B cell (primary cell): Measurements from ENCODE around the gene ATAT1. TPM values are rescaled to one million over a fixed set of nuclear protein-coding genes. Genes with fewer than 3 reads are reported as not detected.

Experiments
- ATAC-seq: fragments of 200-7000 bp; cut with Tn5 transposase; one replicate; pipeline ENCODE4 v1.10.0; 2021; ENCODE audit warnings: low read depth, mild to moderate bottlenecking, moderate number of reproducible peaks, moderate library complexity
- CTCF ChIA-PET: fragments of 350-600 bp; sonication (Branson Sonifier 250); formaldehyde crosslinking; loops from one replicate; lab custom pipeline; 2021; ENCODE audit warnings: antibody characterized with exemption, inconsistent platforms; lab: Charles Lee
- POLR2A ChIA-PET: fragments of 350-600 bp; sonication (Branson Sonifier 250); formaldehyde crosslinking; loops from one replicate; lab custom pipeline; 2021; ENCODE audit warnings: antibody characterized with exemption; lab: Charles Lee
- DNase-seq: peaks from one replicate; pipeline ENCODE4 v3.0.0; 2013
- H2AFZ ChIP-seq: 2 replicates; pipeline ENCODE4 v1.6.1; 2012; ENCODE audit warnings: mild to moderate bottlenecking, low read depth, low read length; ENCODE audit not compliant: insufficient read depth, poor library complexity, severe bottlenecking
- H3K27ac ChIP-seq, 2 donors: 1 replicate in 1 of 2; 2 replicates in 1 of 2; pipeline ENCODE4 v1.5.1; 2012 to 2013; ENCODE audit warnings: low read length in 2 of 2, mild to moderate bottlenecking in 2 of 2, moderate library complexity in 1 of 2
- H3K27me3 ChIP-seq, 4 experiments: fragments of 200-600 bp in 1 of 4; sonication (generic) in 1 of 4; replicated peaks in 1 of 4; 1 replicate in 2 of 4; 2 replicates in 2 of 4; pipeline versions ENCODE4 v1.6.1 to v1.7.0; 2013 to 2016; ENCODE audit warnings: low read length in 3 of 4, mild to moderate bottlenecking in 2 of 4, mixed read lengths in 1 of 4, moderate library complexity in 1 of 4; ENCODE audit not compliant: insufficient read depth in 4 of 4, control insufficient read depth in 3 of 4; ENCODE audit errors: control extremely low read depth in 1 of 4
- H3K36me3 ChIP-seq, 2 experiments: replicated peaks in 1 of 2; 1 replicate in 1 of 2; 2 replicates in 1 of 2; pipeline versions ENCODE4 v1.6.1 to v1.7.1; 2013; ENCODE audit warnings: low read length in 1 of 2; ENCODE audit not compliant: insufficient read depth in 2 of 2, control insufficient read depth in 1 of 2; ENCODE audit errors: control extremely low read depth in 1 of 2, extremely low read depth in 1 of 2
- H3K4me1 ChIP-seq, 2 donors: fragments of 200-600 bp in 1 of 2; sonication (generic) in 1 of 2; 1 replicate in 1 of 2; 2 replicates in 1 of 2; pipeline versions ENCODE4 v1.5.1 to v1.6.1; 2013 to 2017; ENCODE audit warnings: low read length in 2 of 2; ENCODE audit not compliant: control insufficient read depth in 2 of 2, insufficient read depth in 2 of 2
- H3K4me2 ChIP-seq: replicated peaks from 2 replicates; pipeline ENCODE3; 2012; ENCODE audit warnings: mild to moderate bottlenecking, low read depth, low read length; ENCODE audit not compliant: poor library complexity, severe bottlenecking
- H3K4me3 ChIP-seq, 5 experiments: fragments of 200-600 bp in 1 of 5; sonication (generic) in 1 of 5; 1 replicate in 3 of 5; 2 replicates in 2 of 5; pipeline versions ENCODE4 v1.5.1 to v1.7.0; 2011 to 2016; ENCODE audit warnings: low read length in 4 of 5, mild to moderate bottlenecking in 4 of 5, low read depth in 2 of 5, control low read depth in 1 of 5, moderate library complexity in 1 of 5; ENCODE audit not compliant: insufficient read depth in 1 of 5; ENCODE audit errors: control extremely low read depth in 1 of 5, extremely low read depth in 1 of 5
- H3K79me2 ChIP-seq: fragments of 200-600 bp; sonication (generic); one replicate; pipeline ENCODE4 v1.6.0; 2016; ENCODE audit warnings: low read length; ENCODE audit not compliant: control insufficient read depth, insufficient read depth
- H3K9ac ChIP-seq: fragments of 200-600 bp; sonication (generic); 2 replicates; pipeline ENCODE4 v1.6.1; 2017; ENCODE audit warnings: mild to moderate bottlenecking, low read length, moderate library complexity
- H3K9me3 ChIP-seq, 3 donors: one replicate each; pipeline versions ENCODE4 v1.6.1 to v1.7.1; 2013; ENCODE audit warnings: low read length in 2 of 3; ENCODE audit not compliant: control insufficient read depth in 2 of 3, insufficient read depth in 1 of 3; ENCODE audit errors: control extremely low read depth in 1 of 3
- H4K20me1 ChIP-seq: 2 replicates; pipeline ENCODE4 v1.6.0; 2012; ENCODE audit warnings: mild to moderate bottlenecking, low read length; ENCODE audit not compliant: insufficient read depth, control insufficient read depth, poor library complexity, severe bottlenecking
- H3K27ac Mint-ChIP-seq: one replicate; pipeline ENCODE4 v1.8.0; 2021; ENCODE audit warnings: mixed read lengths
- H3K27me3 Mint-ChIP-seq: one replicate; pipeline ENCODE4 v1.8.0; 2021; ENCODE audit warnings: mixed read lengths
- H3K4me1 Mint-ChIP-seq: one replicate; pipeline ENCODE4 v1.8.0; 2021; ENCODE audit warnings: mixed read lengths
- H3K4me3 Mint-ChIP-seq: one replicate; pipeline ENCODE4 v1.8.0; 2021; ENCODE audit warnings: mixed read lengths
- H3K9me3 Mint-ChIP-seq: one replicate; pipeline ENCODE4 v1.8.0; 2022; ENCODE audit warnings: mixed read lengths; ENCODE audit not compliant: insufficient read depth
- EZH2 ChIP-seq: IDR thresholded peaks from 2 replicates; pipeline ENCODE4 v1.6.1; 2012; ENCODE audit warnings: borderline replicate concordance, low read depth, mild to moderate bottlenecking, moderate library complexity, low read length; ENCODE audit not compliant: insufficient read depth, poor library complexity, severe bottlenecking
- WGBS: methylation state at CpG from one replicate; pipeline ENCODE4 v1.1.5; 2013; ENCODE audit warnings: missing lambda C conversion rate; ENCODE audit not compliant: insufficient coverage; 5-methylcytosine and 5-hydroxymethylcytosine counted together
- intact Hi-C: fragments of 100-400 bp; cut with micrococcal nuclease; formaldehyde crosslinking; loops from one replicate; pipeline ENCODE4 v1.10.0; 2022
- polyA plus RNA-seq: library from polyadenylated mRNA; depleted of rRNA; stranded (reverse); fragments of >200 nt; gene quantifications from 2 replicates; pipeline ENCODE4 v1.2.3, GENCODE V29; 2012
- total RNA-seq, 2 donors: library from RNA; stranded (reverse); fragments of 120-200 nt in 1 of 2; gene quantifications; 1 replicate in 1 of 2; 2 replicates in 1 of 2; pipeline versions ENCODE4 v1.2.3 to v1.2.4, GENCODE V29; 2013 to 2022
- TF ChIP-seq, protein P1 (sequence below): fragments of 200-600 bp; IDR thresholded peaks from one replicate; pipeline ENCODE4 v1.8.0; 2022; ENCODE audit warnings: antibody characterized with exemption, mild to moderate bottlenecking

The ATAT1 gene
- total and polyA plus RNA-seq, 2 donors (not counting 1 experiment from before 2014, with no cell fraction given), result 15.7 to 21.5 TPM

DNA sequence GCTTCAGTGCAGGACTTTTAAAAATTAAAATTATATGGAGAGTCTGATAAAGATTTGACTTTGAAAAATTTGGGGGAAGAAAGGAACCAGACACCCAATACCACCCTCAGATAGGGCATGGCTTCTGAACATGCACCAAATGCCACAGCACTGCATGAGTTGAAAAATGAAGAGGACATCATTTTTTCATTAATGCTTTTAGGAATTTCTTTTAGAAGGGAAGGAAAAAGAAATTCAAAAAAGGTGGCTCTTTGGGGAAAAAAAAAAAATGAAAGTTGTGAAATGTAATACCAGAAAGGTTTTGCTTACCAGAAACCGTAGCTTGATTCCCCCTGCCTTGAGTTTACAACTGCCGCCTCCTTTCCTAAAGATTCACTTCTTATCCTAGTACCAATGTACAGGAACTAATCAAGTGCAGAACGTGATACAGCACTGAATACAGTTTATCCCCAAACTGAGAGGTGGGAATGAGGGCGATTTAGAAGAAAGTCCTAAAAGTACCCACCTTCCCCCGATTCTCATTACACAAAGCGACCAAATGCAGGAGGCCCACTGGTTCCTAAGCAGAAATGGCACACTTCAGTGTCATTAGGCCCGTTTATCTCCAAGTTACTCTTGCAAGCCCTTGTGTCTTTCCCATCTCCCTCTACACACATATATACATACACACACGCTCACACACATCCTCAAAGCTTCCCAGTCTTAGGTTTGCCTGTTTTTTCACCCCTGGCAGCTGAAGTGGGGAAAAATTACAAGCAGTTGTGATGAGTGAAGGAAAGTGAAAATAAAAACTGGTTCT lies 12.4 kb upstream of the ATAT1 start:
- DNase-seq (no peak), ATAC-seq (no peak)
- Histone ChIP-seq H3K79me2 (peaks cover 79% of the 10 kb centered on the region), H3K4me3 (peak overlapping the region; percentile 55 to 100 (median 93)), H3K4me2 (peak overlapping the region; percentile 82), H4K20me1 (peaks cover 6% of the 10 kb centered on the region), H3K36me3 (peaks cover 2 to 18% of the 10 kb centered on the region in 2 experiments), H3K27me3 (no peaks in the 10 kb centered on the region), H3K4me1 (peaks cover 43 to 44% of the 10 kb centered on the region in 2 donors), H3K9ac (peak overlapping the region; percentile 100), H3K27ac (peak overlapping the region; percentile 99), H2AFZ (peak overlapping the region; percentile 40), H3K9me3 (no peaks in the 10 kb centered on the region)
- TF ChIP-seq, protein P1, sequence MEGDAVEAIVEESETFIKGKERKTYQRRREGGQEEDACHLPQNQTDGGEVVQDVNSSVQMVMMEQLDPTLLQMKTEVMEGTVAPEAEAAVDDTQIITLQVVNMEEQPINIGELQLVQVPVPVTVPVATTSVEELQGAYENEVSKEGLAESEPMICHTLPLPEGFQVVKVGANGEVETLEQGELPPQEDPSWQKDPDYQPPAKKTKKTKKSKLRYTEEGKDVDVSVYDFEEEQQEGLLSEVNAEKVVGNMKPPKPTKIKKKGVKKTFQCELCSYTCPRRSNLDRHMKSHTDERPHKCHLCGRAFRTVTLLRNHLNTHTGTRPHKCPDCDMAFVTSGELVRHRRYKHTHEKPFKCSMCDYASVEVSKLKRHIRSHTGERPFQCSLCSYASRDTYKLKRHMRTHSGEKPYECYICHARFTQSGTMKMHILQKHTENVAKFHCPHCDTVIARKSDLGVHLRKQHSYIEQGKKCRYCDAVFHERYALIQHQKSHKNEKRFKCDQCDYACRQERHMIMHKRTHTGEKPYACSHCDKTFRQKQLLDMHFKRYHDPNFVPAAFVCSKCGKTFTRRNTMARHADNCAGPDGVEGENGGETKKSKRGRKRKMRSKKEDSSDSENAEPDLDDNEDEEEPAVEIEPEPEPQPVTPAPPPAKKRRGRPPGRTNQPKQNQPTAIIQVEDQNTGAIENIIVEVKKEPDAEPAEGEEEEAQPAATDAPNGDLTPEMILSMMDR, result no peak
- no peak for TF ChIP-seq EZH2
- Mint-ChIP-seq H3K4me1 (peaks cover 62% of the 10 kb centered on the region), H3K27me3 (no peaks in the 10 kb centered on the region), H3K9me3 (no peaks in the 10 kb centered on the region), H3K4me3 (peak overlapping the region; percentile 92), H3K27ac (peak overlapping the region; percentile 100)
- intact Hi-C loops, result loop anchor here (2.0 to 10.0 kb wide), 3 partner anchors 17 to 741 kb away; partner anchors contain the start of gene HLA-B
- ChIA-PET POLR2A (interaction anchor here (0.6 to 4.0 kb wide), 29 partner anchors 12 to 1729 kb away, joined by 3 to 22 read pairs (median 5); partner anchors contain the start of genes ABCF1, ATAT1, C6orf136 and DHX16), CTCF (interaction anchor here (0.7 to 4.8 kb wide), 20 partner anchors 9 to 1038 kb away, joined by 3 to 41 read pairs (median 4); partner anchors contain the start of genes ABCF1, DHX16 and MDC1)
- WGBS, result 24% methylated on average over 3 of the region's 8 CpGs
